Anterior cingulate cortex (tissue), 58 donors: ENCODE measurements around the gene KCNK13.
A peak's percentile ranks its signal among the peaks of the same experiment; 100 is the strongest.
"Not testable (repeated sequence)": the region's sequence is repeated elsewhere in the genome, so short reads cannot be mapped to it uniquely, and the experiment has no call there.

Experiments used
- DNase-seq, 58 donors: peaks; one replicate each; lab custom pipeline; 2025; lab: John Stamatoyannopoulos, UW

Gene KCNK13

GRCh38 chr14:90060312-90060964, 1.4 kb upstream of the KCNK13 start:
- peak in 51 of 58 donors; percentile 13 to 73 (median 52) for DNase-seq

GRCh38 chr14:90060965-90061684, 669 bp upstream of the KCNK13 start:
- DNase-seq, result no peak

- DNase-seq, result no peak
Measured at GRCh38 chr14:90062127-90062794, 467 bp downstream of the KCNK13 start.

GRCh38 chr14:90062822-90063539, 1.2 kb downstream of the KCNK13 start:
- no peak for DNase-seq

- no peak for DNase-seq
Measured at GRCh38 chr14:90072350-90072749, 10.6 kb downstream of the KCNK13 start.

- no peak for DNase-seq
Measured at GRCh38 chr14:90079576-90079975, 17.8 kb downstream of the KCNK13 start.

- DNase-seq, result peak in 17 of 58 donors; percentile 6 to 61 (median 26)
Measured at GRCh38 chr14:90087433-90087832, 25.6 kb downstream of the KCNK13 start.

GRCh38 chr14:90088176-90088575, 26.4 kb downstream of the KCNK13 start:
- DNase-seq, result no peak

- not testable (repeated sequence) for DNase-seq
Measured at GRCh38 chr14:90089486-90089885, 27.7 kb downstream of the KCNK13 start.

- DNase-seq, result no peak
Measured at GRCh38 chr14:90091393-90091792, 29.6 kb downstream of the KCNK13 start.

- DNase-seq, result no peak
Measured at GRCh38 chr14:90093942-90094595, 32.3 kb downstream of the KCNK13 start.

GRCh38 chr14:90095096-90095495, 33.3 kb downstream of the KCNK13 start:
- DNase-seq, result no peak

GRCh38 chr14:90096566-90096965, 34.8 kb downstream of the KCNK13 start:
- DNase-seq, result no peak

- DNase-seq, result no peak
Measured at GRCh38 chr14:90103808-90104207, 42.0 kb downstream of the KCNK13 start.

- peak in 42 of 58 donors; percentile 2 to 74 (median 17) for DNase-seq
Measured at GRCh38 chr14:90105756-90106155, 44.0 kb downstream of the KCNK13 start.

GRCh38 chr14:90107789-90108188, 46.0 kb downstream of the KCNK13 start:
- DNase-seq, result peak in 2 of 58 donors; percentile 2 to 8

- no peak for DNase-seq
Measured at GRCh38 chr14:90109858-90110257, 48.1 kb downstream of the KCNK13 start.

- no peak for DNase-seq
Measured at GRCh38 chr14:90111895-90112534, 50.2 kb downstream of the KCNK13 start.

- DNase-seq, result no peak
Measured at GRCh38 chr14:90114554-90114953, 52.8 kb downstream of the KCNK13 start.

GRCh38 chr14:90115780-90116179, 54.0 kb downstream of the KCNK13 start:
- DNase-seq, result no peak
